NCI-H1694 (cell line): ENCODE data around the gene RSPH10B2.
"Not testable (repeated sequence)": the region's sequence is repeated elsewhere in the genome, so short reads cannot be mapped to it uniquely, and the experiment has no call there.

Source experiments
- DNase-seq: peaks from one replicate; lab custom pipeline; 2025; lab: John Stamatoyannopoulos, UW

Gene RSPH10B2

GRCh38 chr7:6753964-6754363 lies at the start of gene RSPH10B2:
TSS of gene RSPH10B2 (plus strand) at chr7:6754103. CDS start at chr7:6757678, 3,575 bp downstream.
- not testable (repeated sequence) for DNase-seq

- DNase-seq = no peak
These were observed 47.8 kb upstream of the RSPH10B2 start for GRCh38 chr7:6705959-6706665.

GRCh38 chr7:6706666-6707407 lies 47.1 kb upstream of the RSPH10B2 start, which contains the start of gene ZNF12:
TSS of gene ZNF12 (minus strand) at chr7:6706947. CDS start at chr7:6705173, 1,774 bp downstream.
- DNase-seq = peak; percentile 86

- DNase-seq = no peak
These were observed 45.6 kb upstream of the RSPH10B2 start for GRCh38 chr7:6708304-6708703.

- DNase-seq = no peak
These were observed 44.1 kb upstream of the RSPH10B2 start for GRCh38 chr7:6709808-6710207.

GRCh38 chr7:6714360-6714759 lies 39.5 kb upstream of the RSPH10B2 start:
- DNase-seq = no peak

- not testable (repeated sequence) for DNase-seq
These were observed 38.0 kb upstream of the RSPH10B2 start for GRCh38 chr7:6715898-6716297.

GRCh38 chr7:6718124-6718523 lies 35.8 kb upstream of the RSPH10B2 start:
- DNase-seq = no peak

GRCh38 chr7:6724351-6724750 lies 29.6 kb upstream of the RSPH10B2 start:
- DNase-seq = not testable (repeated sequence)

GRCh38 chr7:6725003-6725402 lies 28.9 kb upstream of the RSPH10B2 start:
- no peak for DNase-seq

- DNase-seq = not testable (repeated sequence)
These were observed 27.6 kb upstream of the RSPH10B2 start for GRCh38 chr7:6726341-6726740.

GRCh38 chr7:6727663-6728062 lies 26.2 kb upstream of the RSPH10B2 start:
- DNase-seq = no peak

GRCh38 chr7:6728893-6729491 lies 24.9 kb upstream of the RSPH10B2 start:
- not testable (repeated sequence) for DNase-seq

- DNase-seq = peak; percentile 67
These were observed 24.2 kb upstream of the RSPH10B2 start for GRCh38 chr7:6729492-6730342.

- no peak for DNase-seq
These were observed 23.6 kb upstream of the RSPH10B2 start for GRCh38 chr7:6730343-6730633.

- DNase-seq = not testable (repeated sequence)
These were observed 15.5 kb upstream of the RSPH10B2 start for GRCh38 chr7:6738415-6738814.

- not testable (repeated sequence) for DNase-seq
These were observed 9.3 kb upstream of the RSPH10B2 start for GRCh38 chr7:6744410-6745100.

- DNase-seq = not testable (repeated sequence)
These were observed 4.6 kb upstream of the RSPH10B2 start for GRCh38 chr7:6749335-6749734.

GRCh38 chr7:6750173-6750572 lies 3.7 kb upstream of the RSPH10B2 start:
- DNase-seq = not testable (repeated sequence)

- not testable (repeated sequence) for DNase-seq
These were observed 7.3 kb downstream of the RSPH10B2 start for GRCh38 chr7:6761186-6761585.

GRCh38 chr7:6781581-6781980 lies 27.7 kb downstream of the RSPH10B2 start:
- DNase-seq = not testable (repeated sequence)
